HepG2 (cell line): Measurements from ENCODE around the gene ANKRD2.

Source experiments
- E2F1 ChIP-seq: sonication (generic); formaldehyde crosslinking; IDR thresholded peaks from 2 replicates; pipeline ENCODE4 v1.5.0; 2020; ENCODE audit warnings: missing genetic modification reagents
- KLF13 ChIP-seq: sonication (generic); formaldehyde crosslinking; IDR thresholded peaks from 2 replicates; pipeline ENCODE4 v1.4.0; 2020; ENCODE audit warnings: mild to moderate bottlenecking, missing genetic modification reagents
- KLF6 ChIP-seq: IDR thresholded peaks from 2 replicates; pipeline ENCODE4 v1.8.0; 2016; ENCODE audit warnings: missing biosample characterization, missing genetic modification reagents
- POLR2A ChIP-seq, 2 experiments: IDR thresholded peaks; 2 replicates each; pipeline ENCODE4 v1.6.1; 2011; ENCODE audit warnings: low read depth in 2 of 2, low read length in 2 of 2, mild to moderate bottlenecking in 1 of 2, moderate library complexity in 1 of 2; ENCODE audit not compliant: insufficient read depth in 1 of 2
- SCMH1 ChIP-seq: sonication (generic); formaldehyde crosslinking; IDR thresholded peaks from 2 replicates; pipeline ENCODE4 v1.9.0; 2021; ENCODE audit warnings: missing genetic modification reagents, mild to moderate bottlenecking, borderline replicate concordance
- ZBTB2 ChIP-seq: sonication (generic); formaldehyde crosslinking; IDR thresholded peaks from 2 replicates; pipeline ENCODE4 v1.8.0; 2022; ENCODE audit warnings: low read depth, missing genetic modification reagents
- ZNF558 ChIP-seq: sonication (generic); formaldehyde crosslinking; IDR thresholded peaks from 2 replicates; pipeline ENCODE4 v1.9.0; 2022; ENCODE audit warnings: mild to moderate bottlenecking, missing genetic modification reagents, borderline replicate concordance
- ZNF737 ChIP-seq: sonication (generic); formaldehyde crosslinking; IDR thresholded peaks from 2 replicates; pipeline ENCODE4 v1.5.0; 2020; ENCODE audit warnings: missing genetic modification reagents, mild to moderate bottlenecking, borderline replicate concordance

GRCh38 chr10:97548828-97549455, 23.6 kb upstream of the ANKRD2 start:
- TF ChIP-seq ZNF558 (no peak), SCMH1 (CRISPR knock-in tag) (no peak), POLR2A (IDR thresholded peaks at IDR 0.05; ENCODE audit: insufficient read depth in 1 of 2, low read depth in 2 of 2, low read length in 2 of 2) (no peak), KLF6 (CRISPR knock-in tag) (no peak), E2F1 (CRISPR knock-in tag) (no peak), ZBTB2 (CRISPR knock-in tag) (no peak), ZNF737 (CRISPR knock-in tag) (no peak), KLF13 (CRISPR knock-in tag) (no peak)
